Stimulated activated CD4-positive, alpha-beta T cell treated with anti-CD3 and anti-CD28 coated beads, TNF-alpha, amount 100 ng/mL, for 4 hours (primary cell): ENCODE results near the gene MRPS12.
"Not testable (repeated sequence)": the region's sequence is repeated elsewhere in the genome, so short reads cannot be mapped to it uniquely, and the experiment has no call there.

Experiments
- DNase-seq, 3 experiments: peaks; one replicate each; pipeline ENCODE4 v3.0.0-alpha.2; 2020; ENCODE audit warnings: low read depth in 3 of 3

MRPS12 gene

GRCh38 chr19:38939957-38940356 lies 9.2 kb downstream of the MRPS12 start:
- no peak for DNase-seq

GRCh38 chr19:38941466-38941865 lies 10.7 kb downstream of the MRPS12 start:
- not testable (repeated sequence) for DNase-seq

DNA sequence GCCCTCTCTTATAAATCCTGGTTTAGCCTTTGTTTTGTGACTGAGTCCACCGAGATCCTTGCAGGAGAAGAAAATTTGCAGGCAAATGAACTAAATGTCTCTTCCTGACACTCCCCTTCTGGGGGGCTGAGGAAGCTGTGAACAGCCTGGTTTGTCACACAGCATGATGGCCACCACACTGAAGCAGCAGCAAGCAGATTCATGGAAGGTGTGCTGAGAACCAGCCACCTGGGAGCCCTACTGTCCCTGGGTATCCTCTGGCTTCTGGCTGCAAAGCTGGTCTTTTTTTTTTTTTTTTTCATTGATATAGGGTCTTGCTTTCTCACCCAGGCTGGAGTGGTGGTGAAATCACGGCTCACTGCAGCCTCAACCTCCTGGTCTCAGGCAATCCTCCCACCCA lies 11.2 kb downstream of the MRPS12 start:
- DNase-seq: no peak

GRCh38 chr19:38942471-38943181 lies 11.9 kb downstream of the MRPS12 start:
- DNase-seq: no peak

GRCh38 chr19:38944981-38945506 lies 14.3 kb downstream of the MRPS12 start:
- DNase-seq: no peak

DNA sequence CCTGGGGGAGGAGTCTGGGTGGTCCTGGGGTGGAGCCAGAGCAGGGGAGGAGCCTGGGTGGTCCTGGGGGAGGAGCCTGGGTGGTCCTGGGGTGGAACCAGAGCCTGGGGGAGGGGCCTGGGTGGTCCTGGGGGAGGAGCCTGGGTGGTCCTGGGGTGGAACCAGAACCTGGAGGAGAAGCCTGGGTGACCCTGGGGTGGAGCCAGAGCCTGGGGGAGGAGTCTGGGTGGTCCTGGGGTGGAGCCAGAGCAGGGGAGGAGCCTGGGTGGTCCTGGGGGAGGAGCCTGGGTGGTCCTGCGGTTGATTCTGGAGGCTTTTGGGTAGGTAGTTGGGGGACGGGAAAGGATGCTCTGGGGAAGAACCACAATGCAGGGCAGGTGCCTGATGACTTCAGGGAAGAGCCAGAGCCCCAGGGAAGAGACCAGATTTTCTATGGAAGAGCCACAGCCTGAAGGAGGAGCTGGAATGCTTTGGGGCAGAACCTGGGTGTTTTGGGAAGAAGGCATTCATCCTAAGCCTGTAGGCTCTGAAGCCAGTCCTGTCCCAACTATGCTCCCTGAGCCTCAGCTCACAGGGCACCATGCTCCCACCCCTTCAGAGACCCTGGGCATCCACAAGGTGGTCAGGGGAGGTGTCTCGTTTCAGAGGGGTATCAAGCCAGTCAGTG lies 15.0 kb downstream of the MRPS12 start:
- DNase-seq: no peak

GRCh38 chr19:38946229-38947010 lies 15.7 kb downstream of the MRPS12 start:
- no peak for DNase-seq

GRCh38 chr19:38949580-38950367 lies 19.0 kb downstream of the MRPS12 start:
- DNase-seq: peak; percentile 60 to 80 (median 76)

DNA sequence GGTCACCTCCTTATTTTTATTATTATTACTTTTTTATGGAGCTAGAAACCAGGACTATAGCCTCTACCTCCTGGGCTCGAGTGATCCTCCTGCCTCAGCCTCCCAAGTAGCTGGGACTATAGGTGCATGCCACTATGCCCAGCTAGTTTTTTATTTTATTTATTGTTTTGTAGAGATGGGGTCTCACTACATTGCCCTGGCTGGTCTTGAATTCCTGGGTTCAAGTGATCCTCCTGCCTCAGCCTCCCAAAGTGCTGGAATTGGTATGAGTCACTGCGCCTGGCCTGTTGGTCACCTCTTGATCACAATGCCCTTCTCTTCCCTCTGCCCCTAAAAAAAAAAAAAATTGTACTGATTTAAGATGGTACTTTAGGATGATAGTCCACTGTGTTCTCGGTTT lies 20.4 kb downstream of the MRPS12 start:
- no peak for DNase-seq

- DNase-seq: no peak
These were observed 21.8 kb downstream of the MRPS12 start for GRCh38 chr19:38952395-38953165.

GRCh38 chr19:38953677-38954076 lies 22.9 kb downstream of the MRPS12 start:
- DNase-seq: no peak

DNA sequence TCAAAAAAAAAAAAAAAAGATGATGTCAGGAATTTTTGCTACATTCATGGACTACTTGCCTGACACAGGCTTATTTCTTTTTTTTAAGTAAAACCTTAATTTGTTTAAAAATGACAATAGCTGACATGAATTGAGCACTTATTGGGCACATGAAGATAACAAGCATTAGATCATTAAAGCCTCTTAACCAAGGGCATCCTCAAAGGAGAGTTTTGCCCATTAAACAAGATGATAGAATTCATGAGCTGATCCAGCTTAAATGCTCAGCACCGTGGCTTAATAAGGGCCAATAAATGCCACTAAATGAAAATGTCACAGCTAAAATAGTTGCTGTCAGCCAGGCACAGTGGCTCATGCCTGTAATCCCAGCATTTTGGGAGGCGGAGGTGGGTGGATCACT lies 25.5 kb downstream of the MRPS12 start:
- no peak for DNase-seq

- DNase-seq: no peak
These were observed 27.6 kb downstream of the MRPS12 start for GRCh38 chr19:38958301-38958700.

- no peak for DNase-seq
These were observed 28.9 kb downstream of the MRPS12 start for GRCh38 chr19:38959618-38960017.

- no peak for DNase-seq
These were observed 34.0 kb downstream of the MRPS12 start for GRCh38 chr19:38964738-38965137.

GRCh38 chr19:38966149-38966548 lies 35.4 kb downstream of the MRPS12 start:
- DNase-seq: not testable (repeated sequence)

- no peak for DNase-seq
These were observed 40.2 kb downstream of the MRPS12 start for GRCh38 chr19:38970664-38971532.

DNA sequence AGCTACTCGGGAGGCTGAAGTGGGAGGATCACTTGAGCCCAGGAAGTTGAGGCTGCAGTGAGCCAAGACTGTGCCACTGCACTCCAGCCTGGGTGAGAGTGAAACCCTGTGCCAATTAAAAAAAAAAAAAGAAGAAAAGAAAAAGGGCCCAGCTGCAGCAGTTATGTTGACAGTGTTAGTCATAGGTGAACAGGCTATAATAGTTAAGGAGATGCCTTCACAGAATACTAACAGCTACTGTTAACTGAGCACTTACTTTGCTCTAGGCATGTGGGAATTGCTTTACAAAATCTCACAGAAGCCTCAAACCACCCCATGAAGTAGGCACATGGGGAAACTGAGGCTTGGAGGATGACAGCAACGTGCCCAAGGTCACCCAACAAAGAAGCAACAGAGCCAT lies 40.9 kb downstream of the MRPS12 start:
- DNase-seq: no peak

- DNase-seq: no peak
These were observed 44.0 kb downstream of the MRPS12 start for GRCh38 chr19:38974624-38975213.
